ENCODE data around the gene TUT4.

Gene TUT4

DNA sequence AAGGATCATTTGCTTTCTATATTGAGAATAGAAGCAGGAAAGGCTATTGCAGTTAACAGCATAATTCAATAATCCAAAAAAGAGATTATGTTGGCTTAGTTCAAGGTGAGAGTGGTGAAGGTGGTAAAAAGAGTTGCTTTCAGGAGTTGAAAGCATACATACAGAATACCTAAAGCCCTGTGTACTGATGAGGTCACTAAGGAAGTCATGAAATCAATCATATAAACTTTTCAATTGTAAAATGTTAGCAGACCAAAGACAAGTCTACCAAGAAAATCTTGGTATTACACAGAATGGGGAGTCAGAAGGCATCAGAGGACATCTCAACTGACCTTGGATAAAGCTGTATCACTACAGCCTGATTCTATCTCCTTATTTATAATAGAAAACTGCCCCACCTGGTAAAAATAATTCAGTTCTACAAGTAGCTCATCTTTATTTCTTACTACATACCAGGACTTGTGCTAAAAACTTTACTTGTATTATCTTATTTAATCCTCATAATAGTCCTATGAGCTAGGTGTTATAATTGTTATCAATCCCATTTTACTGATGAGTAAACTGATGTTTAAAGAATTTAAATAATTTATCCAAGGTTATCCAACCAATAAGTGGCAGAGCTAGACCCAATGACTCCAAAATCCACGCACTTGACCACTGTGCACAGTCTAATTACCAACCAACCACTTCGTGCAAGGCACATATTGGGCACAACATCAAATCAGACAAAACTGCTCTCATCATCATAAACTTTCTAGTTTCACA is 40.9 kb downstream of the TUT4 start:
- Histone ChIP-seq H3K79me2 (ENCODE audit: low read length) (no peaks in the 10 kb centered on the region), H3K27ac (ENCODE audit: low read length) (no peak overlapping the region), H3K4me2 (ENCODE audit: low read depth, low read length) (no peak overlapping the region), H3K9me2 (replicated peaks; ENCODE audit: insufficient read depth, low read length) (no peaks in the 10 kb centered on the region), H3K9me3 (replicated peaks; ENCODE audit: insufficient read depth, low read length) (no peaks in the 10 kb centered on the region), H3K4me1 (ENCODE audit: low read length) (no peaks in the 10 kb centered on the region), H4K20me1 (ENCODE audit: insufficient read depth, low read length) (no peaks in the 10 kb centered on the region), H3F3A (ENCODE audit: insufficient read depth, low read length) (no peaks in the 10 kb centered on the region), H3K9ac (ENCODE audit: low read length) (no peak overlapping the region), H2AFZ (ENCODE audit: low read length) (no peak overlapping the region), H3K27me3 (replicated peaks; ENCODE audit: insufficient read depth, low read length) (no peaks in the 10 kb centered on the region), H3K36me3 (replicated peaks; ENCODE audit: insufficient read depth, low read length) (0 out of 2 replicates have a peak, but pooled peaks cover 4% of the 10 kb centered on the region), H3K4me3 (ENCODE audit: low read length) (no peak overlapping the region)
- TF ChIP-seq EZH2phosphoT487 (IDR thresholded peaks at IDR 0.05; ENCODE audit: low read length) (no peak), EZH2 (optimal IDR thresholded peaks at IDR 0.05; ENCODE audit: low read depth, low read length) (no peak)
- TF ChIP-seq, protein P1, sequence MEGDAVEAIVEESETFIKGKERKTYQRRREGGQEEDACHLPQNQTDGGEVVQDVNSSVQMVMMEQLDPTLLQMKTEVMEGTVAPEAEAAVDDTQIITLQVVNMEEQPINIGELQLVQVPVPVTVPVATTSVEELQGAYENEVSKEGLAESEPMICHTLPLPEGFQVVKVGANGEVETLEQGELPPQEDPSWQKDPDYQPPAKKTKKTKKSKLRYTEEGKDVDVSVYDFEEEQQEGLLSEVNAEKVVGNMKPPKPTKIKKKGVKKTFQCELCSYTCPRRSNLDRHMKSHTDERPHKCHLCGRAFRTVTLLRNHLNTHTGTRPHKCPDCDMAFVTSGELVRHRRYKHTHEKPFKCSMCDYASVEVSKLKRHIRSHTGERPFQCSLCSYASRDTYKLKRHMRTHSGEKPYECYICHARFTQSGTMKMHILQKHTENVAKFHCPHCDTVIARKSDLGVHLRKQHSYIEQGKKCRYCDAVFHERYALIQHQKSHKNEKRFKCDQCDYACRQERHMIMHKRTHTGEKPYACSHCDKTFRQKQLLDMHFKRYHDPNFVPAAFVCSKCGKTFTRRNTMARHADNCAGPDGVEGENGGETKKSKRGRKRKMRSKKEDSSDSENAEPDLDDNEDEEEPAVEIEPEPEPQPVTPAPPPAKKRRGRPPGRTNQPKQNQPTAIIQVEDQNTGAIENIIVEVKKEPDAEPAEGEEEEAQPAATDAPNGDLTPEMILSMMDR (IDR thresholded peaks at IDR 0.05; ENCODE audit: low read length), result no peak
- DNase-seq, result no peak

DNA sequence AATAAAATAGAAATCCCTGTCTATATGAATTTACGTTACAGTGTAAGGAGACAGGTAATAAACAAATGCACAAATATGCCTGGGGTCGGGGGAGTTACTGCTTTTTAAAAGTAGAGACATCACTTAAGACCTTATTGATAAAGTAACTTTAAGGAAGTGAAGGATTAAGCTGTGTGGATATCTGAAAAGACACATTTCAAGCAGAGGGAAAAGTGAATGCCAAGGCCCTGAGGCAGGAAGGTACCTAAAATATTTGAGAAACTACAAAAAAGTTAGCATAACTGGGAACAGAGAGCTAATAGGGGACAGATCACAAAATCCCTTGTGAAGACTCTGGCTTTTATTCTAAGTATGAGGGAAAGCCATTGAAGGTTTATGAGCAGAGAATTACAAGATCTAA is 41.5 kb downstream of the TUT4 start:
- H3K27me3 ChIP-seq (replicated peaks; ENCODE audit: insufficient read depth, low read length), result no peaks in the 10 kb centered on the region
- no peaks in the 10 kb centered on the region for H3K9me3 ChIP-seq (replicated peaks; ENCODE audit: insufficient read depth, low read length)
- no peak overlapping the region for H2AFZ ChIP-seq (ENCODE audit: low read length)
- no peak overlapping the region for H3K4me2 ChIP-seq (ENCODE audit: low read depth, low read length)
- no peak overlapping the region for H3K4me3 ChIP-seq (ENCODE audit: low read length)
- no peaks in the 10 kb centered on the region for H3F3A ChIP-seq (ENCODE audit: insufficient read depth, low read length)
- no peak for DNase-seq
- H3K36me3 ChIP-seq (replicated peaks; ENCODE audit: insufficient read depth, low read length), result 0 out of 2 replicates have a peak, but pooled peaks cover 4% of the 10 kb centered on the region
- H3K79me2 ChIP-seq (ENCODE audit: low read length), result no peaks in the 10 kb centered on the region
- H3K4me1 ChIP-seq (ENCODE audit: low read length), result no peaks in the 10 kb centered on the region
- H3K27ac ChIP-seq (ENCODE audit: low read length), result no peak overlapping the region
- H4K20me1 ChIP-seq (ENCODE audit: insufficient read depth, low read length), result no peaks in the 10 kb centered on the region
- TF ChIP-seq EZH2 (optimal IDR thresholded peaks at IDR 0.05; ENCODE audit: low read depth, low read length), result no peak
- TF ChIP-seq EZH2phosphoT487 (IDR thresholded peaks at IDR 0.05; ENCODE audit: low read length), result no peak
- TF ChIP-seq, protein P1 (IDR thresholded peaks at IDR 0.05; ENCODE audit: low read length), result no peak
- H3K9ac ChIP-seq (ENCODE audit: low read length), result no peak overlapping the region
- H3K9me2 ChIP-seq (replicated peaks; ENCODE audit: insufficient read depth, low read length), result no peaks in the 10 kb centered on the region

DNA sequence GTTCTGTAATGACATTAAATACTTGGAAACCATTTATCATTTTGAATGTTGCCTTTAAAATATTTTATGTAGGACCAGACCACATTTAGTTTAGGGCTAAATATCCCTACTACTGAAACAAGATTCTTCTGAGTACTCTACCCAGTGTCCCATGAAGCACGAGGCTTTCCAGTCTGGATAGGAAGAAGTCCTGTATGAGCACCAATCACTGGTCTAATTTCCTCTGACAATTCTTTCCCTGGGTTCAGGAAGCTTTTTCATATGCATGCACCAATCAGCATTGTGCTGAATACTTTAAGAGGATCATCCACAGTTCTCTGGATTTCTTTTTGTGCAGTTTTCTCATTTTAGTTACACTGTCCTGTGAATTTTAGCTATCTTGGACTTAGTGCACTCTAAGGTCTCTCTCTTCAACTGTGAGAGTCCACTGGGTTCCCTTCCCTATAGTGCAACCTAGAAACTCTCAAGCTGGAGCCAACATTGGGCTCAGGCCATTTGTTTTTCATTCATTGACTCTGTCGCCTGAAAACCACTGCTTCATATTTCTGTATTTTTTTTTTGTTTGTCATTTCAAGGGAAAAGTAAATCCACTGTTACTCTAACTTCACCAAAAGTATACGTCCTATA is 45.9 kb downstream of the TUT4 start:
- Histone ChIP-seq H4K20me1 (ENCODE audit: insufficient read depth, low read length) (no peaks in the 10 kb centered on the region), H3K27ac (ENCODE audit: low read length) (no peak overlapping the region), H3K79me2 (ENCODE audit: low read length) (no peaks in the 10 kb centered on the region), H3K4me1 (ENCODE audit: low read length) (no peaks in the 10 kb centered on the region), H3K9me2 (replicated peaks; ENCODE audit: insufficient read depth, low read length) (no peaks in the 10 kb centered on the region), H3K4me2 (ENCODE audit: low read depth, low read length) (no peak overlapping the region), H3K9ac (ENCODE audit: low read length) (no peak overlapping the region), H3K4me3 (ENCODE audit: low read length) (no peak overlapping the region), H2AFZ (ENCODE audit: low read length) (no peak overlapping the region), H3F3A (ENCODE audit: insufficient read depth, low read length) (no peaks in the 10 kb centered on the region), H3K9me3 (replicated peaks; ENCODE audit: insufficient read depth, low read length) (no peaks in the 10 kb centered on the region), H3K27me3 (replicated peaks; ENCODE audit: insufficient read depth, low read length) (no peaks in the 10 kb centered on the region), H3K36me3 (replicated peaks; ENCODE audit: insufficient read depth, low read length) (no peaks in the 10 kb centered on the region)
- no peak for TF ChIP-seq EZH2 (optimal IDR thresholded peaks at IDR 0.05; ENCODE audit: low read depth, low read length)
- TF ChIP-seq, protein P1 (IDR thresholded peaks at IDR 0.05; ENCODE audit: low read length), result no peak
- no peak for TF ChIP-seq EZH2phosphoT487 (IDR thresholded peaks at IDR 0.05; ENCODE audit: low read length)
- no peak for DNase-seq
